Memory B cell (primary cell): Measurements from ENCODE around the gene SLC13A5.
"Not testable (repeated sequence)": the region's sequence is repeated elsewhere in the genome, so short reads cannot be mapped to it uniquely, and the experiment has no call there.

Experiments used
- ATAC-seq: fragments of 150-1000 bp; cut with Tn5 transposase; 2 replicates; pipeline ENCODE4 v1.10.0; 2021; ENCODE audit warnings: low read depth, mild to moderate bottlenecking, moderate library complexity
- DNase-seq, 2 donors: peaks; one replicate each; pipeline ENCODE4 v3.0.0; 2022; ENCODE audit warnings: low spot score in 2 of 2
- H3K27ac Mint-ChIP-seq: one replicate; pipeline ENCODE4 v1.8.0; 2022; ENCODE audit warnings: mild to moderate bottlenecking, moderate library complexity, mixed read lengths
- H3K27me3 Mint-ChIP-seq: one replicate; pipeline ENCODE4 v1.8.0; 2022; ENCODE audit warnings: mixed read lengths
- H3K36me3 Mint-ChIP-seq: one replicate; pipeline ENCODE4 v1.8.0; 2022; ENCODE audit warnings: mild to moderate bottlenecking, mixed read lengths
- H3K4me1 Mint-ChIP-seq: one replicate; pipeline ENCODE4 v1.8.0; 2022; ENCODE audit warnings: mixed read lengths
- H3K4me3 Mint-ChIP-seq: one replicate; pipeline ENCODE4 v1.8.0; 2022; ENCODE audit warnings: mild to moderate bottlenecking, moderate library complexity, mixed read lengths
- H3K9me3 Mint-ChIP-seq: one replicate; pipeline ENCODE4 v1.8.0; 2022; ENCODE audit warnings: mixed read lengths

SLC13A5 gene

GRCh38 chr17:6670571-6670970 is 42.6 kb downstream of the SLC13A5 start:
- Mint-ChIP-seq H3K4me1 (peaks cover 16% of the 10 kb centered on the region), H3K9me3 (no peaks in the 10 kb centered on the region), H3K36me3 (peaks cover 19% of the 10 kb centered on the region), H3K27me3 (no peaks in the 10 kb centered on the region), H3K27ac (peak overlapping the region; percentile 28), H3K4me3 (no peak overlapping the region)
- no peak for ATAC-seq
- DNase-seq = no peak

GRCh38 chr17:6669479-6670212 is 43.5 kb downstream of the SLC13A5 start:
- H3K36me3 Mint-ChIP-seq = peaks cover 20% of the 10 kb centered on the region
- no peaks in the 10 kb centered on the region for H3K27me3 Mint-ChIP-seq
- DNase-seq (no peak), ATAC-seq (no peak)
- no peak overlapping the region for H3K4me3 Mint-ChIP-seq
- H3K9me3 Mint-ChIP-seq = no peaks in the 10 kb centered on the region
- no peak overlapping the region for H3K27ac Mint-ChIP-seq
- peaks cover 15% of the 10 kb centered on the region for H3K4me1 Mint-ChIP-seq

- H3K9me3 Mint-ChIP-seq = no peaks in the 10 kb centered on the region
- H3K27me3 Mint-ChIP-seq = no peaks in the 10 kb centered on the region
- no peak for ATAC-seq
- no peak overlapping the region for H3K27ac Mint-ChIP-seq
- H3K36me3 Mint-ChIP-seq = peaks cover 20% of the 10 kb centered on the region
- no peak overlapping the region for H3K4me3 Mint-ChIP-seq
- H3K4me1 Mint-ChIP-seq = peaks cover 15% of the 10 kb centered on the region
- no peak for DNase-seq
Observed at GRCh38 chr17:6668727-6669425, 44.3 kb downstream of the SLC13A5 start.

- Mint-ChIP-seq H3K9me3 (no peaks in the 10 kb centered on the region), H3K36me3 (peaks cover 18% of the 10 kb centered on the region), H3K4me3 (no peak overlapping the region), H3K27ac (no peak overlapping the region), H3K27me3 (no peaks in the 10 kb centered on the region), H3K4me1 (peaks cover 15% of the 10 kb centered on the region)
- DNase-seq (no peak), ATAC-seq (no peak)
Observed at GRCh38 chr17:6668219-6668618, 45.0 kb downstream of the SLC13A5 start.

- ATAC-seq (no peak), DNase-seq (no peak)
- Mint-ChIP-seq H3K4me3 (no peak overlapping the region), H3K4me1 (peaks cover 17% of the 10 kb centered on the region), H3K9me3 (no peaks in the 10 kb centered on the region), H3K27ac (no peak overlapping the region), H3K27me3 (no peaks in the 10 kb centered on the region), H3K36me3 (peaks cover 20% of the 10 kb centered on the region)
Observed at GRCh38 chr17:6667516-6667915, 45.7 kb downstream of the SLC13A5 start.

GRCh38 chr17:6666557-6666956 is 46.6 kb downstream of the SLC13A5 start:
- no peak overlapping the region for H3K27ac Mint-ChIP-seq
- H3K4me3 Mint-ChIP-seq = no peak overlapping the region
- no peak for ATAC-seq
- no peak for DNase-seq
- peaks cover 19% of the 10 kb centered on the region for H3K36me3 Mint-ChIP-seq
- H3K9me3 Mint-ChIP-seq = no peaks in the 10 kb centered on the region
- H3K27me3 Mint-ChIP-seq = no peaks in the 10 kb centered on the region
- peaks cover 23% of the 10 kb centered on the region for H3K4me1 Mint-ChIP-seq

GRCh38 chr17:6666077-6666521 is 47.1 kb downstream of the SLC13A5 start:
- H3K27ac Mint-ChIP-seq = no peak overlapping the region
- H3K4me1 Mint-ChIP-seq = peaks cover 27% of the 10 kb centered on the region
- no peaks in the 10 kb centered on the region for H3K9me3 Mint-ChIP-seq
- DNase-seq (peak; percentile 33 to 38), ATAC-seq (peak; percentile 69)
- peaks cover 18% of the 10 kb centered on the region for H3K36me3 Mint-ChIP-seq
- no peaks in the 10 kb centered on the region for H3K27me3 Mint-ChIP-seq
- H3K4me3 Mint-ChIP-seq = no peak overlapping the region

- DNase-seq, H3K9me3 Mint-ChIP-seq, H3K27me3 Mint-ChIP-seq, H3K4me3 Mint-ChIP-seq, H3K27ac Mint-ChIP-seq, ATAC-seq: not testable (repeated sequence)
- Mint-ChIP-seq H3K36me3 (peaks cover 13% of the 10 kb centered on the region), H3K4me1 (peaks cover 38% of the 10 kb centered on the region)
Observed at GRCh38 chr17:6663200-6663599, 50.0 kb downstream of the SLC13A5 start.

GRCh38 chr17:6661464-6661848 is 51.7 kb downstream of the SLC13A5 start:
- peak overlapping the region; percentile 85 for H3K4me3 Mint-ChIP-seq
- peaks cover 40% of the 10 kb centered on the region for H3K4me1 Mint-ChIP-seq
- peaks cover 7% of the 10 kb centered on the region for H3K36me3 Mint-ChIP-seq
- ATAC-seq (no peak), DNase-seq (no peak)
- H3K27ac Mint-ChIP-seq = no peak overlapping the region
- no peaks in the 10 kb centered on the region for H3K27me3 Mint-ChIP-seq
- H3K9me3 Mint-ChIP-seq = no peaks in the 10 kb centered on the region

GRCh38 chr17:6660805-6661463 is 52.2 kb downstream of the SLC13A5 start:
- Mint-ChIP-seq H3K27me3 (no peaks in the 10 kb centered on the region), H3K27ac (peak overlapping the region; percentile 12), H3K4me3 (peak overlapping the region; percentile 85), H3K9me3 (no peaks in the 10 kb centered on the region), H3K36me3 (peaks cover 7% of the 10 kb centered on the region), H3K4me1 (peaks cover 38% of the 10 kb centered on the region)
- ATAC-seq (peak; percentile 78), DNase-seq (peak; percentile 37 to 55)

GRCh38 chr17:6660101-6660500 is 53.1 kb downstream of the SLC13A5 start:
- DNase-seq (no peak), ATAC-seq (no peak)
- Mint-ChIP-seq H3K4me1 (peaks cover 39% of the 10 kb centered on the region), H3K36me3 (peaks cover 6% of the 10 kb centered on the region), H3K9me3 (no peaks in the 10 kb centered on the region), H3K27me3 (no peaks in the 10 kb centered on the region), H3K4me3 (peak overlapping the region; percentile 85), H3K27ac (peak overlapping the region; percentile 12)

GRCh38 chr17:6658411-6658810 is 54.8 kb downstream of the SLC13A5 start:
- H3K4me1 Mint-ChIP-seq = peaks cover 48% of the 10 kb centered on the region
- H3K9me3 Mint-ChIP-seq, ATAC-seq, H3K27me3 Mint-ChIP-seq, H3K36me3 Mint-ChIP-seq, DNase-seq: not testable (repeated sequence)
- H3K4me3 Mint-ChIP-seq = peak overlapping the region; percentile 97
- H3K27ac Mint-ChIP-seq = peak overlapping the region; percentile 49

GRCh38 chr17:6657633-6658287 is 55.4 kb downstream of the SLC13A5 start:
- DNase-seq (no peak), ATAC-seq (no peak)
- Mint-ChIP-seq H3K4me1 (peaks cover 53% of the 10 kb centered on the region), H3K36me3 (peaks cover 5% of the 10 kb centered on the region), H3K27me3 (no peaks in the 10 kb centered on the region), H3K9me3 (no peaks in the 10 kb centered on the region), H3K27ac (peak overlapping the region; percentile 88), H3K4me3 (peak overlapping the region; percentile 97)
